DND-41 (cell line): ENCODE data around the gene EIF6.

Experiments used
- ATAC-seq: fragments of 200-7000 bp; cut with Tn5 transposase; 3 replicates; pipeline ENCODE4 v1.9.1; 2021; ENCODE audit warnings: low read depth; ENCODE audit not compliant: insufficient read depth
- DNase-seq: peaks from one replicate; pipeline ENCODE4 v3.0.0-alpha.2; 2020
- H2AFZ ChIP-seq: 2 replicates; pipeline ENCODE4 v1.6.0; 2012; ENCODE audit warnings: low read depth, low read length
- H3K27ac ChIP-seq: 2 replicates; pipeline ENCODE4 v1.5.1; 2012; ENCODE audit warnings: low read length, inconsistent platforms
- H3K27me3 ChIP-seq: fragments of 200-600 bp; sonication (generic); 2 replicates; pipeline ENCODE4 v1.6.0; 2012; ENCODE audit warnings: low read length, mild to moderate bottlenecking, inconsistent platforms; ENCODE audit not compliant: insufficient read depth, poor library complexity
- H3K36me3 ChIP-seq: 2 replicates; pipeline ENCODE4 v1.5.1; 2012; ENCODE audit warnings: low read length, inconsistent platforms; ENCODE audit not compliant: insufficient read depth
- H3K4me1 ChIP-seq: 2 replicates; pipeline ENCODE4 v1.5.1; 2012; ENCODE audit warnings: mild to moderate bottlenecking, low read length; ENCODE audit not compliant: insufficient read depth
- H3K4me2 ChIP-seq: 2 replicates; pipeline ENCODE4 v1.6.0; 2012; ENCODE audit warnings: mild to moderate bottlenecking, moderate library complexity, low read length, inconsistent platforms; ENCODE audit not compliant: insufficient read depth
- H3K4me3 ChIP-seq, 2 experiments: fragments of 200-600 bp in 1 of 2; shearing (Covaris generic) in 1 of 2; 2 replicates each; pipeline ENCODE4 v1.5.1; 2012 to 2016; ENCODE audit warnings: inconsistent platforms in 2 of 2, low read length in 2 of 2, mild to moderate bottlenecking in 2 of 2, low read depth in 1 of 2, moderate library complexity in 1 of 2
- H3K79me2 ChIP-seq: 2 replicates; pipeline ENCODE4 v1.6.0; 2012; ENCODE audit warnings: low read length, inconsistent platforms; ENCODE audit not compliant: insufficient read depth
- H3K9ac ChIP-seq: 2 replicates; pipeline ENCODE4 v1.6.0; 2012; ENCODE audit warnings: low read depth, mild to moderate bottlenecking, inconsistent platforms, low read length, moderate library complexity
- H3K9me3 ChIP-seq: 2 replicates; pipeline ENCODE4 v1.5.1; 2012; ENCODE audit warnings: low read length, moderate library complexity, mild to moderate bottlenecking, inconsistent platforms; ENCODE audit not compliant: insufficient read depth, severe bottlenecking
- H4K20me1 ChIP-seq: 2 replicates; pipeline ENCODE4 v1.6.0; 2012; ENCODE audit warnings: low read length; ENCODE audit not compliant: insufficient read depth
- EZH2 ChIP-seq: IDR thresholded peaks from 3 replicates; pipeline ENCODE4 v1.6.1; 2012; ENCODE audit warnings: borderline replicate concordance, low read depth, mild to moderate bottlenecking, moderate library complexity, low read length, inconsistent platforms; ENCODE audit not compliant: severe bottlenecking
- TF ChIP-seq, protein P1 (sequence below): IDR thresholded peaks from 2 replicates; pipeline ENCODE4 v1.5.1; 2012; ENCODE audit warnings: borderline replicate concordance, low read length, moderate library complexity, mild to moderate bottlenecking; ENCODE audit not compliant: poor library complexity, severe bottlenecking; ENCODE audit errors: extremely low read depth

EIF6 gene

DNA sequence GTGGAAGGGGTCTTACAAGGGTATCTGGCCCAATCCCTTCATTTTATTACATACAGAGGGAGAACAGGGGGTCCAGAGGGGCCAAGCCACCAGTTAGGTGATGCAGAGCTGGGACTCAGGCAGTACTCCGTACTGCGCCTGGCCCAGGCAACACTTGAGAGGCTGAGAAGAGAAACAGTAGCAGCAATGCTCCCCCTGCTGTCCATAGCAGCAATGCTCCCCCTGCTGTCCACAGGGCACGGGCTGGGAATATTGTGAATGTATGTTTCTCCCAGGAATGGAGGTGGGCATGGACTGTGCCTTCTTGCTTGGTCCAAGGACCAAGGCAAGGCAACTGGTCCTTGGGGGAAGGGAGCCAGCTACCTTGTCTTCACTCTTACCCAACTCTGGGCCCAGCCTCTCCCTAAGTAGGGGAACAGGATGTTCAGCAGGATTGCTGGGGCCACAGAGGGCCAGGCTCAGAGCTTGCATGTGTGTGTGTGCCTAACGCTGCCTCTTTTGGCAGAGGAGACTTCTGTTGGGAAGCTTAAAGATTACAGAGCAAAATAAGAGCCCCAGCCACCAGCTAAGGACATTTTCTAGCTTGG lies 22.5 kb upstream of the EIF6 start:
- H3K4me1 ChIP-seq, result no peaks in the 10 kb centered on the region
- H3K36me3 ChIP-seq, result peaks cover 31% of the 10 kb centered on the region
- no peak overlapping the region for H3K9ac ChIP-seq
- DNase-seq, result peak; percentile 43
- H3K4me2 ChIP-seq, result no peak overlapping the region
- peak; percentile 60 for ATAC-seq
- H3K79me2 ChIP-seq, result no peaks in the 10 kb centered on the region
- no peaks in the 10 kb centered on the region for H3K27me3 ChIP-seq
- H3K27ac ChIP-seq, result no peak overlapping the region
- no peak overlapping the region for H3K4me3 ChIP-seq
- H2AFZ ChIP-seq, result no peak overlapping the region
- no peak for TF ChIP-seq EZH2
- TF ChIP-seq, protein P1, sequence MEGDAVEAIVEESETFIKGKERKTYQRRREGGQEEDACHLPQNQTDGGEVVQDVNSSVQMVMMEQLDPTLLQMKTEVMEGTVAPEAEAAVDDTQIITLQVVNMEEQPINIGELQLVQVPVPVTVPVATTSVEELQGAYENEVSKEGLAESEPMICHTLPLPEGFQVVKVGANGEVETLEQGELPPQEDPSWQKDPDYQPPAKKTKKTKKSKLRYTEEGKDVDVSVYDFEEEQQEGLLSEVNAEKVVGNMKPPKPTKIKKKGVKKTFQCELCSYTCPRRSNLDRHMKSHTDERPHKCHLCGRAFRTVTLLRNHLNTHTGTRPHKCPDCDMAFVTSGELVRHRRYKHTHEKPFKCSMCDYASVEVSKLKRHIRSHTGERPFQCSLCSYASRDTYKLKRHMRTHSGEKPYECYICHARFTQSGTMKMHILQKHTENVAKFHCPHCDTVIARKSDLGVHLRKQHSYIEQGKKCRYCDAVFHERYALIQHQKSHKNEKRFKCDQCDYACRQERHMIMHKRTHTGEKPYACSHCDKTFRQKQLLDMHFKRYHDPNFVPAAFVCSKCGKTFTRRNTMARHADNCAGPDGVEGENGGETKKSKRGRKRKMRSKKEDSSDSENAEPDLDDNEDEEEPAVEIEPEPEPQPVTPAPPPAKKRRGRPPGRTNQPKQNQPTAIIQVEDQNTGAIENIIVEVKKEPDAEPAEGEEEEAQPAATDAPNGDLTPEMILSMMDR, result peak; percentile 80
- H3K9me3 ChIP-seq, result no peaks in the 10 kb centered on the region
- no peaks in the 10 kb centered on the region for H4K20me1 ChIP-seq

DNA sequence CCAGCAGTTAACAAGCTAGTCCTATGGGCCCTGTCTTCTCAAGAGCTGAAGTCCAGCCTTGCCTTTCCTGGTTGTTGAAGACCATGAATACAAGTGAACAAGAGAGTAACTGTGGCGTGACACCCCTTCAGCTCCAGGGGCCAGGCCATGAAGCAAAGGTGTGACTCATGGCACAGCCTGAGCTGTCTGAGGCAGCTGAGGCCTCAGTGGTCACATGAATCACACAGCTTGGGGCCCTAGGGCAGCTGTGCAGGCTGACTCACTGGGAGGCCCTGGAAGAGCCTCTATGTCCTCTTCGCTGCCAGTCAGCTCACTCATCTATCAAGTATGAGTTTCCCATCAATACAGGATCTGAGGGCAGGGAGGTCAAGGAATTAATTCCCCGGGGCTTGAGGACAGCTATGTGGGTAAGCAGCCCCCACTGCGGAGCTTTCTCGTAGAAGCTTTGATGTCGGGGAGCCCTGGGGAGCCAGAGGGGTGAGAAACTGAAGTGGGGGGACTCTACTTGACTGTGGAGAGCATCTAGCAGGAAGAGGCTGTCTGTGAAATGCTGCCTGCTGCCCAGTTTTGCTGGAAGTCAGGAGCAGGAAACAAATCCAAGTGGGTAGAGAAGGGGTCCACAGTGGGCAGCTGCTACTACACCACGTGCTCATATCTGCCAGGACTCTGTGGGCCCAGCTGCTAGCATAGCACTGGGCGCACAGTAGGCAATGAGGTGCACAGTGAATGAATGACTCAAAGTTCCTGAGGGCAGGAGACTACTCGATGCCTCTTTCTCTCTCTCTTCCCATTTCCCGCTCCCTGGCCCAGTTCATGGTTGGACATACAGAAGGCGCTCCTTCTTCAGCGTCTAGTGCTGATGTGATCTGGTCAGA lies 21.3 kb upstream of the EIF6 start:
- Histone ChIP-seq H3K27ac (no peak overlapping the region), H3K4me1 (no peaks in the 10 kb centered on the region), H3K9ac (no peak overlapping the region), H2AFZ (no peak overlapping the region), H3K9me3 (no peaks in the 10 kb centered on the region), H3K4me3 (no peak overlapping the region), H3K79me2 (no peaks in the 10 kb centered on the region), H3K27me3 (no peaks in the 10 kb centered on the region), H3K4me2 (no peak overlapping the region), H3K36me3 (peaks cover 30% of the 10 kb centered on the region), H4K20me1 (no peaks in the 10 kb centered on the region)
- ATAC-seq (no peak), DNase-seq (no peak)
- TF ChIP-seq, protein P1, result no peak
- TF ChIP-seq EZH2, result no peak

GRCh38 chr20:35304956-35305355 lies 20.4 kb upstream of the EIF6 start:
- Histone ChIP-seq H3K4me2 (no peak overlapping the region), H3K9me3 (no peaks in the 10 kb centered on the region), H3K27me3 (no peaks in the 10 kb centered on the region), H3K4me3 (no peak overlapping the region), H4K20me1 (no peaks in the 10 kb centered on the region), H3K4me1 (no peaks in the 10 kb centered on the region), H3K27ac (no peak overlapping the region), H3K36me3 (peaks cover 29% of the 10 kb centered on the region), H3K79me2 (no peaks in the 10 kb centered on the region), H2AFZ (no peak overlapping the region), H3K9ac (no peak overlapping the region)
- TF ChIP-seq, protein P1, result no peak
- DNase-seq (no peak), ATAC-seq (no peak)
